ENCODE measurements around the gene PEMT. TPM values are rescaled to one million over a fixed set of nuclear protein-coding genes. Genes with fewer than 3 reads are reported as not detected.

The PEMT gene
- total and polyA plus RNA-seq, 2 of the 4 experiments (the other 2 are of a cell fraction): 23.3 to 49.5 TPM

GRCh38 chr17:17531156-17531555, 60.4 kb downstream of the PEMT start:
- no peak overlapping the region for H3K4me2 ChIP-seq (ENCODE audit: low read depth, low read length)
- H3K4me1 ChIP-seq (ENCODE audit: control insufficient read depth, insufficient read depth, low read length): peaks cover 5% of the 10 kb centered on the region; the same call in 1 of the 2 replicates
- H2AK9ac ChIP-seq (replicated peaks; ENCODE audit: low read depth, low read length, poor library complexity): no peak overlapping the region
- H4K5ac ChIP-seq (ENCODE audit: low read depth, low read length): no peak overlapping the region
- ATAC-seq (ENCODE audit: low read depth) (no peak), DNase-seq (no peak)
- ChIA-PET POLR2A (ENCODE audit: unreplicated experiment) (no interaction called here), CTCF (no interaction called here)
- H3K9me3 ChIP-seq (ENCODE audit: control insufficient read depth, insufficient read depth, low read length): no peaks in the 10 kb centered on the region
- no peak overlapping the region for H2AFZ ChIP-seq (replicated peaks; ENCODE audit: low read length, poor library complexity)
- no peak overlapping the region for H3K27ac ChIP-seq (ENCODE audit: insufficient read depth, low read length)
- no peak overlapping the region for H2BK120ac ChIP-seq (ENCODE audit: low read depth, low read length)
- H3K9me1 ChIP-seq (ENCODE audit: insufficient read depth, low read length): no peaks in the 10 kb centered on the region
- no peak overlapping the region for H3K4me3 ChIP-seq (ENCODE audit: insufficient read depth, low read depth, low read length)
- H3K79me1 ChIP-seq (ENCODE audit: low read depth in 1 of 2, low read length in 2 of 2): 0 out of 4 replicates have a peak, but pooled peaks cover 0 to 3% of the 10 kb centered on the region in 2 experiments
- BruUV-seq (replicated peaks): no TSS peak
- H2BK5ac ChIP-seq (ENCODE audit: low read depth, low read length, poor library complexity, severe bottlenecking): no peak overlapping the region
- no peak overlapping the region for H3K9ac ChIP-seq (ENCODE audit: low read depth, low read length)
- 100% methylated on average over 1 of the region's 4 CpGs; no CpG with 5 or more reads in 1 of the 2 experiments for WGBS, 2 experiments (ENCODE audit: extremely low coverage in 2 of 2, insufficient read length in 1 of 2)
- no peak overlapping the region for H4K91ac ChIP-seq (ENCODE audit: insufficient read depth, low read depth, low read length)
- no peaks in the 10 kb centered on the region for H3K36me3 ChIP-seq (ENCODE audit: control insufficient read depth, insufficient read depth, low read length)
- no peak overlapping the region for H3K14ac ChIP-seq (replicated peaks; ENCODE audit: low read depth, low read length)
- H3K56ac ChIP-seq (ENCODE audit: extremely low read depth, insufficient read depth, low read length): no peak overlapping the region
- TF ChIP-seq RCOR1 (IDR thresholded peaks at IDR 0.05; ENCODE audit: insufficient replicate concordance, low read length) (no peak), BHLHE40 (IDR thresholded peaks at IDR 0.05; ENCODE audit: low read depth, low read length) (no peak), MXI1 (IDR thresholded peaks at IDR 0.05; ENCODE audit: borderline replicate concordance, low read depth, low read length) (no peak), SMC3 (IDR thresholded peaks at IDR 0.05; ENCODE audit: low read depth, low read length) (no peak)
- no peaks in the 10 kb centered on the region; the same call in 1 of the 2 replicates for H3K27me3 ChIP-seq (ENCODE audit: control insufficient read depth, insufficient read depth, low read length)
- no peak overlapping the region for H3K23ac ChIP-seq (ENCODE audit: low read depth, low read length)
- dilution Hi-C loops (cut with HindIII; ENCODE audit: low sequenced_read_pairs, unreplicated experiment) (no loop called here), in situ Hi-C loops (cut with MboI; ENCODE audit: low sequenced_read_pairs) (no loop called here), intact Hi-C loops (cut with micrococcal nuclease) (no loop called here)
- H3K18ac ChIP-seq (ENCODE audit: low read depth, low read length): no peak overlapping the region
- H3K4ac ChIP-seq (ENCODE audit: low read depth, low read length): no peak overlapping the region
- H4K8ac ChIP-seq (ENCODE audit: low read depth in 2 of 2, low read length in 2 of 2): no peak overlapping the region
- no peak overlapping the region for H2BK15ac ChIP-seq (ENCODE audit: low read depth, low read length)
- no peaks in the 10 kb centered on the region; the same call in 1 of the 2 replicates for H4K20me1 ChIP-seq (ENCODE audit: insufficient read depth, low read length)
- no peak overlapping the region for H2AK5ac ChIP-seq (ENCODE audit: low read depth, low read length)
- no peak overlapping the region for H2BK20ac ChIP-seq (ENCODE audit: low read depth, low read length)

All from IMR-90 (cell line).